AG04450 (cell line): ENCODE data around the gene LGI1. TPM values are rescaled to one million over a fixed set of nuclear protein-coding genes. Genes with fewer than 3 reads are reported as not detected.

Source experiments
- CTCF ChIA-PET: fragments of 300-600, 350-600 bp; formaldehyde crosslinking; extraction: SDS; loops from one replicate; lab custom pipeline; 2022; ENCODE audit warnings: antibody characterized with exemption, inconsistent platforms; lab: Charles Lee
- POLR2A ChIA-PET: fragments of 350-600 bp; formaldehyde crosslinking; extraction: SDS; loops from one replicate; lab custom pipeline; 2021; ENCODE audit warnings: antibody characterized with exemption, inconsistent platforms; lab: Yijun Ruan, JAX
- DNase-seq: peaks from one replicate; pipeline ENCODE4 v3.0.0-alpha.2; 2011; ENCODE audit warnings: low read depth, low spot score
- H3K27ac ChIP-seq: one replicate; pipeline ENCODE4 v1.5.1; 2012; ENCODE audit warnings: low read depth, low read length, control low read depth
- H3K27me3 ChIP-seq: one replicate; pipeline ENCODE4 v1.6.0; 2012; ENCODE audit warnings: low read length; ENCODE audit not compliant: control insufficient read depth, insufficient read depth
- H3K4me3 ChIP-seq: 2 replicates; pipeline ENCODE4 v1.5.1; 2011; ENCODE audit warnings: mild to moderate bottlenecking, low read depth, low read length, control low read depth
- H3K9me3 ChIP-seq: 2 replicates; pipeline ENCODE4 v1.5.1; 2012; ENCODE audit warnings: low read length; ENCODE audit not compliant: control insufficient read depth, insufficient read depth
- CTCF ChIP-seq: IDR thresholded peaks from 2 replicates; pipeline ENCODE4 v1.5.1; 2011; ENCODE audit warnings: low read depth, low read length, control low read depth, inconsistent platforms
- polyA plus RNA-seq: library from polyadenylated mRNA; depleted of rRNA; stranded (reverse); fragments of >200 nt; gene quantifications from 2 replicates; pipeline ENCODE4 v1.2.3, GENCODE V29; 2011

The LGI1 gene
- polyA plus RNA-seq, 1 experiment, result not detected

GRCh38 chr10:93818086-93818485 lies 60.4 kb downstream of the LGI1 start:
- ChIA-PET CTCF (interaction anchor here (0.9 to 1.9 kb wide), 6 partner anchors 41 to 626 kb away, joined by 3 to 9 read pairs (median 4); partner anchors contain the start of gene FRA10AC1), POLR2A (no interaction called here)
- TF ChIP-seq CTCF, result no peak
- DNase-seq, result no peak
- H3K27me3 ChIP-seq, result peaks cover 17% of the 10 kb centered on the region
- H3K4me3 ChIP-seq, result no peak overlapping the region
- H3K27ac ChIP-seq, result no peak overlapping the region
- H3K9me3 ChIP-seq, result no peaks in the 10 kb centered on the region

- POLR2A ChIA-PET, result no interaction called here
- DNase-seq, result no peak
- CTCF ChIA-PET, result interaction anchor here (2.6 kb wide), 1 partner anchor 625 kb away, joined by 18 read pairs; no protein-coding TSS in a partner anchor
- Histone ChIP-seq H3K27me3 (peaks cover 17% of the 10 kb centered on the region), H3K27ac (no peak overlapping the region), H3K4me3 (no peak overlapping the region), H3K9me3 (no peaks in the 10 kb centered on the region)
- TF ChIP-seq CTCF, result no peak
Measured at GRCh38 chr10:93819520-93819919, 61.8 kb downstream of the LGI1 start.

- Histone ChIP-seq H3K9me3 (no peaks in the 10 kb centered on the region), H3K27me3 (peaks cover 17% of the 10 kb centered on the region), H3K4me3 (no peak overlapping the region), H3K27ac (no peak overlapping the region)
- CTCF ChIA-PET, result interaction anchor here (1.4 to 2.6 kb wide), 2 partner anchors 96 to 624 kb away, joined by 7 to 18 read pairs; no protein-coding TSS in a partner anchor
- POLR2A ChIA-PET, result no interaction called here
- no peak for TF ChIP-seq CTCF
- no peak for DNase-seq
Measured at GRCh38 chr10:93820434-93820833, 62.7 kb downstream of the LGI1 start.

- ChIA-PET CTCF (interaction anchor here (0.6 to 2.6 kb wide), 10 partner anchors 14 to 626 kb away, joined by 3 to 18 read pairs (median 6); no protein-coding TSS in a partner anchor), POLR2A (no interaction called here)
- peak; percentile 53 for TF ChIP-seq CTCF
- Histone ChIP-seq H3K27me3 (peaks cover 12% of the 10 kb centered on the region), H3K27ac (no peak overlapping the region), H3K4me3 (no peak overlapping the region), H3K9me3 (no peaks in the 10 kb centered on the region)
- DNase-seq, result no peak
Measured at GRCh38 chr10:93821051-93821772, 63.5 kb downstream of the LGI1 start.

GRCh38 chr10:93826355-93826754 lies 68.6 kb downstream of the LGI1 start:
- Histone ChIP-seq H3K27me3 (peaks cover 2% of the 10 kb centered on the region), H3K4me3 (no peak overlapping the region), H3K9me3 (no peaks in the 10 kb centered on the region), H3K27ac (no peak overlapping the region)
- CTCF ChIA-PET, result no interaction called here
- POLR2A ChIA-PET, result no interaction called here
- TF ChIP-seq CTCF, result no peak
- no peak for DNase-seq
